AG08396 (cell line): ENCODE results near the gene DAPK2.

ENCODE experiments used
- DNase-seq: peaks from one replicate; pipeline ENCODE4 v3.0.0; 2012; ENCODE audit warnings: low spot score, mixed read lengths

The DAPK2 gene

DNA sequence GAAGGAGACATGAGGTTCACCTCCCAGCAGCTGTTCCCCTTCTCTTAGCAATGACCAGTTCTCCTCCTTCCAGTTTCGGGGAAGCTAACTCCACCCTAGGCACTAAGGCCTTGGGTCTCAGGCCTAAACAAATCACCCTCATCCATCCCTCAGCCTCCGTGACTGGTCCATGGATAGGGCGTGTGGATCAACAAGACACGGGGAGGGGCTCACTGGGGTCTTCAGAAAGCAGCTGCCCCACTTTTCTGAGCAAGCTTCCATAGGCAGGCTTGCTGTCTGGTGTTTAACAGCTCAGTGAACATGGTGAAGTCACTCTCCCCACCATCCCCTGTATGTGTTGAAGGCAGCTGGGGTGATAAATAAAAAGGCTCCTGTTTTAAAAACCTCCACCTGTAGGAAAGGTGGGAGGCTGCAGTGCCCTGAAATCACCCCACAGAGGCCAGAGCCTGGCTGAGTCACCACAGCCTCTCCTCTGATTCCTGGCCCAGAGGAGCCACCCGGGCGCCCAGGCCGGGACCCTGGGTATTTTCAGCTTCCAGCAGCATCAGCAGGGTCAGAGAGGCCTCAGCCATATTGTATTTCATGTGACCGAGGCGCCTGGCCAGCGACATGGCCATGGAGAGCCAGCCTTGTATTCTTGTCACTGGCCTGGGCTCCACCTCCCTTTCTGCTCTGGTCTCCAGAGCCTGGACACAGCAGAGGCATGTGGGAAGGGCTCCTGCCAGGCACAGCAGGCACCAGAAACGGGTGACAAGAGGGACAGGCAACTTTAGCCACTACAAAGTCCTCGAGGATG, 152.2 kb downstream of the DAPK2 start:
- DNase-seq: no peak

DNA sequence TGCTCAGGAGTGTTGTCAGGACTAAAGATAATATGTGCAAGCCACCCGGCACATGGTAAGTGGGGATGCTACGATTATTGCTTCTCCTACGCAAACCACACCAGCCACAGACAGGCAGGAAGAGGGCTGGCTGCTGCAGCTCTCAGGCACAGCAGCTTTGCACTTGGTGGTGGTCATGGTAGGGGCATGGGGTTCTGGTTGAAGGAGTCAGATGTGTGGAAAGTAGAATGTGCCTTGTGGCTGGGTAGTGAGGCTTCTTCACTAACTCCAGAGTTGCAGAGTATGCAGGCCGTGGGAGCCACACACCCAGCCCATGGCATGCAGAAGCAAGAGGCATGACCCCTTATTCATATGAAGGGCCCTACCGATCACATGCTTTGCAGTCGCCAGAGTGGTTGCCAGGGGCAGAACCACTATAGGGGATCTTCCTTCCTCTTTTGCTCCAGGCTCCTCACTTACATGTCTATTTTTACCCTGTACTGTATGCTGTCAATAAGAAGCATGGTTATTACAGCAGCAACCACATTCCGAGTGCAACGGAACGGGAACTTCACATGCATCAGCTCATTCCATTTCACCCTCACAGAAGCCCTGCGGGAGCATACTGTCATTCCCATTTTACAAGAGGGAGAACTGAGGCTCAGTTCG, 153.4 kb downstream of the DAPK2 start:
- no peak for DNase-seq

DNA sequence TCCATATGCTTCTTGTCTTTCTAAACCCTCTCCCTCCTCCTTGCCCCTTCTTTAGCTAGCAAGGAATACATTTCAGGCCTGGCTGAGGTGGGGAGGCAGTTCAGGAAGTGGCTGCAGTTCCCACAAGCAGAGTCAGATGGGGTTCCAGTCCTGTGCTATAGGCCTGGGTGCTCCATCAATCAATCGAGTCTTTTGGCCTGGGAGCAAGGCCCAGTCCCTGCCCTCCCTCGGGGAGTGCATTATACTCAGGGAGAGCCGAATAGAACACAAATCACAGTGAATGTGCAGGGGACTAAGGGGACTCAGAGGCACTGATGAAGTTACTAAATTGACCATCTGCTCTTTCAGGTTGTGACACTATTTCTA, 154.5 kb downstream of the DAPK2 start:
- DNase-seq: no peak

DNA sequence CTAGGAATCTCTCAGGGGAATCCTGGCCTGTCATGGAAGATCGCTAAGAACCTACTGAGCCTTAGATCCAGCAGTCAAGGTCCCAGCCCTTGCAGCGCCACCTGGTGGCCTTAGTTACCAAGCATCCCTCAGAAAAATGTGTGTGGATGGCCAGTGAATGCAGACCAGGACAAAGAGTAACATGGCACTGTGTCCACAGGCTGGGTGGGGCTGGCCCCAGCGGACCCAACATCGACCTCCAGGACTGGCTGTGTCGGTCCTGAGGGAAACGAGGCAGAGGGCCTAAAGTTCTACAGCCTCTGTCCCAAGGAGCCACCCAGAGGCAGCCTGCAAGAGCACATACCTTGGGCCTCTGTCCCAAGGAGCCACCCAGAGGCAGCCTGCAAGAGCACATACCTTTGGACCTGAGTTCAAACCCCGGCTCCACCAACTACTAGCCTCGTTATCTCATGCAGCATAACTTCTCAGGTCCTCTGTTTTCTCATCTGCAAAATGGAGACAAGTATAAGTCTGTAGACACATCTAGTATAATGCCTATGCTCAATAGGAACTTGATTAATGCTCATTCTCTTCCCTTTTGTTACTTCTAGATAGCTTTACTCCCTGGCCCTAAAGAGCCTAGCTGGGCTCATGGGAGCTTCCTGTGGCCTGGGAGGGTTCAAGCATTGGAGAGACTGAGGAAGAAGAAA, 155.1 kb downstream of the DAPK2 start:
- DNase-seq: peak; percentile 73

DNA sequence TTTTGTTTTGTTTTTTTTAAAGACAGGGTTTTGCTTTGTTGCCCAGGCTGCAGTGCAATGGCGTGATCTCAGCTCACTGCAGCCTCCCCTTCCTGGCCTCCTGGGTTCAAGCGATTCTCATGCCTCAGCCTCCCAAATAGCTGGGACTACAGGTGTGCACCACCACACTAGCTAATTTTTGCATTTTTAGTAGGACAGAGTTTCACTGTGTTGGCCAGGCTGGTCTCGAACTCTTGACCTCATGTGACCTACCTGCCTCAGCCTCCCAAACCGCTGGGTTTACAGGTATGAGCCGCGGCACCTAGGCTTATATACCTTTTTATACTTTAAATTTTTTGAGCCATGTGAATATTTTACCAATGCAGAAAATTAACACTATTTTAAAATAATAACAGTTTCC, 155.7 kb downstream of the DAPK2 start:
- DNase-seq: no peak

DNA sequence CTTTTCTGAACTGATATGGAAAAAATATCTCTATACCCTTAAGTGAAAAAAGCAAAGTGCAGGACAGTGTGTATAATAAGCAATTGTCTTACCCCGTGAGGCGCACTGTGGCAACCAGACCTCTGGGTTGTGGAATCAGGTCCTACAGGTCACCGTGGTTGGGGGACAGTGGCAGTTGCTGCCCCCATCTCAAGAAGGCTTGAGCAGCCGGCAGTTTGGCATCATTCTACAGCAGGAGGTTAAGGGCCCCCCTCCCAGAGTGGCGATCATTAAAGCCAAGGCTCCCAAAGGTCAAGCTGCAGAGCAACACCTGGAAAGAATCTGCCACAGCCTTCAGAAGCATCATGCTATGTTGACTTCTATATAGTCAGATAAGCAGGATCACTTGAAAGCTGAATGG, 156.5 kb downstream of the DAPK2 start:
- no peak for DNase-seq

DNA sequence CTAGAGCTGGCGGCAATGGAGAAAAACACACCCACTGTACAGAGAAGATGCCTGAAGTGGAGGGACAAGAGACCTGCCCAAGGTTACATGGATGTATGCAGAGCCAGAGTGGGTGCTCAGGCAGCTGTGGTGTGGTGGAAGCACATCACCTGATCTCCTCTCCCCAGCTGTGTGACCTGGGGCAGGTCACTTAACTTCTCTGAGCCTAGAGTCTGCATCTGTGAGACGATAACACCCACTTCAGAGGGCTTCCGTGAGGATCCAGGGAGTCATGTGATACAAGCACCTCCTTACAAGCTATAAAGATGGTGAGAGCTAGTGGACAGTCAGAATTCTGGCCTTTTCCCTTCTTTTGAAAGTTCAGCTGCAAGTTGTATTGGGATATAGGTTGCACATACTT, 157.5 kb downstream of the DAPK2 start:
- no peak for DNase-seq

DNA sequence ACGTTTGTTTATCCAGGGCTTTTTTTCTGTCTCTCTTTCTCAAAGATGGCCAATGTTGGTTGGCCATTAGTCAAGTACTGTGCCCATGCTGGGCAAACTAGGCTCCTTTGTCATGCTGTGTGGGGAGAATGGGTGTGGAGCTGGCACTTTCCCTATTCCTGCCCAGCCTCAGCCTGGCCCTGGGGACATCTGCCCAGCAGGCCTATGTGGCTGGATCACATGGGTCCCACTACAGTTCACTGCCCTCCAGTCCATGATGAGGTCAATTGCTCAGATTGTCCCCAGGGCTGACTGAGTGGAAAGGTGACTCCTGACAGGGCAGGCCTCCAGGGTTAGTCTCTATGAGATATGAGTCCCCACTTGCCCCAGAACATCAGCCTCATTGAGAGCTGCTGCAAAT, 158.1 kb downstream of the DAPK2 start:
- no peak for DNase-seq

DNA sequence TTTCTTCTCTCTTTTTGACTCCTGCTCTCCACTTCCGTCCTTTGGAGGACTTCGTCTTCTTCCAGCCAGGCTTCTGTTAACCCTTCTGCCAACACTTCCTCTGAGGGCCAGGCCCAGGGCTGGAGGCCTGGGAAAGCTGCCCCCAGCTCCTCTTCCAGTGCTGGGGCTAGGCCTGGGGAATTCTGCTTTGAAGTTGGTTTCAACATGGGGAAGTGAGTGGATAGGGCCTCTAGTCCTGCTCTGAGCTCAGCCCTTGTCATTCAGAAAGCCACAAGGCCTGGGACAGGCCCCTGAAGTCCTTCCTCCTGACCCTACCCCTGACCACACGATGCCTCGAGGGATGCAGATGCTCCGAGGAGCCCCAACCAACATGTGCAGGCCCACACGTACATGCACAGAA, 158.7 kb downstream of the DAPK2 start:
- DNase-seq: no peak

DNA sequence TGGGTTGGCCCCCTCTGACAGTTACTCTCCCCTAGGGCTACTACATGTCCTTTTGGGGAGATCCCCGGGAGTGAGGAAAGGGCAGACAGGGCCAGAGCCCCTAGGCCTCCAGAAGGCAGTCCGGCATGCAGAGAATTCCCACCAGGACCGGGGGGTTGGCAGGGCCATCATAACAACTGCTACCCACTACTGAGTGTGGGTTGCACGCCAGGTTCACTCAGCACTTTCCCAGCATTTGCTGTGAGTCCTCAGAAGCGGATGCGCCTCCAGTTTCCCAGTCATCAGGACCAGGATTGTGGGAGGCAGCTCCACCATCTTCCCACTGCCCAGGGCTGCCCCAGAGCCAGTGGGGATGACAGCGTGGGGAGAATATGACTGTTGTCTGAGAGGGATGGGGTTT, 161.3 kb downstream of the DAPK2 start:
- no peak for DNase-seq

DNA sequence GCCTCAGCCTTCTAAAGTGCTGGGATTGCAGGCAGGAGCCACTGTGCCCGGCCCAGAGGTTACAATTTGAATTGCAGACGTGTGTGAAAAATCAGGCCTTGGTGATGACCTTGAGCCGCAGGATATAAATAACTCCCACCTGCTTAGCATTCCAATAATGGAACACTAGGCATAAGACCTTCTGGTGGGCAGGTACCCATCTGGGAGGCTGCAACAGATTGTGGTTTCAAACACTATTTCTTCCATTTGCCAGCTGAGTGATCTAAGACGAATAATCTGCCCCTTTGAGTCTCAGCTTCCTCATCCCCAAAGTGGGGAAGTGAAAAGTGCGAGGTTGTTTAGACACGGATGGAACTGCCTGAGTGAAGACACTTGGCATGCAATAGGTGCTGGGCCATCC, 164.9 kb downstream of the DAPK2 start:
- no peak for DNase-seq

DNA sequence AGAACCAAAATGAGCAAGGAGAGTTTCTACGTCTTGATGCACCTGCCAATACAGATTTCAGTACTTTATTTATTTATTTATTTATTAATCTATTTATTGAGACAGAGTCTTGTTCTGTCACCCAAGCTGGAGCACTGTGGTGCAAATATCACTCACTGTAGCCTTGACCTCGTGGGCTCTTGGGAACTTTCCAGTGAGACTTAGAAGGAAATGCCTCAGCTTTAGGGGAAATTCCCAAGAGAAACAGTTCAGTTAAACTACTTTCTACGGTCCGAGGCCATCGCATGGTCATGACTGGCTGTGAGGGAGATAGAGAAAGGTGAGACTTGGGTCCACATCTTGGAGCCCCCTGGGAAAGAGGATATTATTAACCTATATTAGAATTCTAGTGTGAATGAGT, 165.5 kb downstream of the DAPK2 start:
- no peak for DNase-seq

DNA sequence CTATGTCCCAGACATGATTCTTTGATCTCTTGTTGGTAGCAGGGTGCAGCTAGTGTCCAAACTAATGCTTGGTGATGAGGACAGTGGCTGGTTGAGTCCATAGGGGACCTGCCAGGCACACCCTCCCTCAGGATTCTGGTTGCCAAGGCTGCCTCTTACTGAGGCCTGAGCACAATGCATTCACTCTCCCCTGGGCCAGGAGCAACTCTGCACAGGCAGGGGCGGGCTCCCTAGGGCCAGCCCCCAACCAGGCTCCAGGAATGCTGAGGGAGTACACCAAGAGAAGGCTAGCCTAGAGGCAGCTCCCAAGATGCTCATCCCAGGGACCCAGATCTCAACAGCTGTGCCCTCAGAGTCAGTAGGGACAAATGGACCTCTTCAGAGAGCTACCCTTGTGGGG, 166.3 kb downstream of the DAPK2 start:
- DNase-seq: no peak

DNA sequence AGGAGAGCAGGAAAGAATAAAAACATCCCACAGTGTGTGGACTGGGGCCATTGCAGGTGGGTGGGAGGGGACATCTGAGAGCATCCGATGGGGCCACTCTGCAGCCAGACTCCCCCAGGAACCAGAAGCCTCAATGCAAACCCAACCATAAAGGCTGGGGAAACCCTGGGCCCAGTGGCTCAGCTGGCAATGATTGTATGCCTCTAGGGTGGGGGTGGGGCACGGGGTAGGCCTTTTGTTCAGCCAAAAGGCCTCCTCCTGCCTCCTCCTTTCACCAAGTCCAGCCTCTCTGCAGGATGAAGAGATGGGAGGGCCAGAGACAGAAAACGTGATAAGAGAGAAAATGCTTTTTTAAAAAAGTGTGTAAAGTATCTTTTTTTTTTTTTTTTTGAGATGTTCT, 167.1 kb downstream of the DAPK2 start:
- DNase-seq: no peak

DNA sequence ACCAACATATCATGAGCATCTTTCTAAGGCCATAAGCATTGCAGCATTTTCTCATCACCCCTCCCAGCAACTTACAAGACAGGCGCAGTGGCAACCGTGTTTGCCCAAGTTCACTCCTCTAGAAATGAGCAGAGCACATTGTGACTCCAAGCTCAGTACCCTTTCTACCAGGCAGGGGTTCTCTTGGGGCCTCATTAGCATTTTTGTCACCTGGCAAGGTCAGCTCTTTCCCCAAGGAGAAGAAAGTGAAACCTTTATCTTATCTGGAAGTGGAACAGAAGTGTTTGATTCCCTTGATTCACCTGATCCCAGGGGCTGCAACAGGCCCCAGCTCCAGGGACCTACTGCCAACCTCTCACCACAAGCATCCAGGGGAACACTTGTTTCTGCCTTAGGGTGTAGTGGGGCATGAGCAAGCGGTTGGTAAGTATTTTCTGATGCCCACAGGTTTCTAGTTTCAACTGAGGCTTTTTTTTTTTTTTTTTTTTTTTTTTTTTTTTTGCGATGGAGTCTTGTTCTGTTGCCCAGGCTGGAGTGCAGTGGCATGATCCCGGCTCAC, 168.5 kb downstream of the DAPK2 start:
- DNase-seq: no peak

DNA sequence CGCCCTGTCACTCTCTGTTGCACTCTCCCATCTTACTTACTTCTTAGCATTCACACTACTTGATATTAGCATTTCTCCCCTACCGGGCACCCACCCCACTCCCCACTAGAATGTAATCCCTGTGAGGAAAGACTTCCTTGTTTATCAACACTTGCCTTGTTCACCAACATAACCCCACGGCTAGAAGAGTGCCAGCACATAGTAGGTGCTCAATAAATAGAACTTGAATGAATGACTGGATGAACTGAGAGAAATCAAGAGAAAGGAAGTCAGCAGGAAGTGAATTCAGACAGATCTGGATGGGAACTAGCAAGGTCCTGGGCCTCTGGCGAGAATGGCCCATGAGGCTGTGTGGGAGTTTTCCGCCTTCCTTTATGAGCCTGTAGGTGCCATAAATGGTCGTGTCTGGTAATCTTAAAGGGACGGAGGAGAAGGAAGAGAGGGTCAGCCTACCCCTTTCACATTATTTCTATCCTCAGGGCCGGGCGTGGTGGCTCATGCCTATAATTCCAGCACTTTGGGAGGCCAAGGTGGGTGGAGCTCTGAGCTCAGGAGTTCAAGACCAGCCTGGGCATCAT, 170.1 kb downstream of the DAPK2 start:
- no peak for DNase-seq

DNA sequence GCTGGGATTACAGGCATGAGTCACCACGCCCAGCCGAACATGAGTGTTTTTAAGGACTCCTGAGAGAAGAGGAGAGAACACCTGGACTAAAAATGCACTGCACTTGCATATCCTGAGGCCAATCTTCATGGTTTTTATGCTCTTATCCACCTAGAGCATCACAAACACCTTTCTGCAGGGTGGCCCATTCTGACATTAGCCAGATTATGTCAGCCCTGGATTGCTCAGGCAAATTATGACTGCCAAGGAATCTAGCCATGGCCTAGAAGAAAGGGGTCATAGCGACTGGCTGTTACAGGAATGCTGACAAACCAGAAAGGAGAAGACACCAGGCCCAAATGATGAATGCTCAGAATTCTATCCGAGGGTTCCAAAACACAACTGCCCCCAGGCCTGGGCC, 171.7 kb downstream of the DAPK2 start:
- DNase-seq: no peak

DNA sequence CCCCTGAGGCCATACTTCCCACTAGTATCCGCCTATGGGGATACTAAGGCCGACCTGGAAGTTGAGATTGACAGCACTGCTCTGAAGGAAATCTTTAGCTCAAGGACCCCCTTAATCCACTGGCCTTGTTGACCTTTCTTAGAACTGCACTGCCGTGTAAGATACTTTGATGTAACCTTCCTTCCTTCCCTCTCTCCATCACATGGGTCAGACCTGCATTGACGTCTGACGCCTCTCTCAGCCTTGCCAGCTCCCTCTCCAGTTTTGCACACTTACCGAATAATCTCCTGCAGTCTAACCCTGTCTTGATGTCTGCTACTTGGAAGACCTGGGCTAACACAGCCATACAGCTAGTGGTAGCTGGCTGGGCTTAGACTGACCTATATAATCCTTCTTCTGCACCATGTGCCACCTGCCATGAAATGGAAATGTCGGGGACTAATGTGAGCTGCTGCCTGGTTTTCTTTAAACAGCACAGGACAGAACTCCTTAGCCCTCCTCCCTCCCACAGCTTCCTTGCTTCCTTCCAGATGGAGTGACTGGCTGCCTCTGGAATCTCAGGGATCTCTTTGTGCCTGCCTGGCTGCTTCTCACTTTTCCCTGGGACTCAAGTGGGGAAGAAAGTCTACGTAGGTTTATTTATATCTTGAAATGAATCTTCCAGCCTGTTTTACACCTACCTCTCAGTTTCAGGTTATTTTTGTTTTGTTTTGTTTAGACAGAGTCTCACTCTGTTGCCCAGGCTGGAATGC, 173.3 kb downstream of the DAPK2 start:
- no peak for DNase-seq

DNA sequence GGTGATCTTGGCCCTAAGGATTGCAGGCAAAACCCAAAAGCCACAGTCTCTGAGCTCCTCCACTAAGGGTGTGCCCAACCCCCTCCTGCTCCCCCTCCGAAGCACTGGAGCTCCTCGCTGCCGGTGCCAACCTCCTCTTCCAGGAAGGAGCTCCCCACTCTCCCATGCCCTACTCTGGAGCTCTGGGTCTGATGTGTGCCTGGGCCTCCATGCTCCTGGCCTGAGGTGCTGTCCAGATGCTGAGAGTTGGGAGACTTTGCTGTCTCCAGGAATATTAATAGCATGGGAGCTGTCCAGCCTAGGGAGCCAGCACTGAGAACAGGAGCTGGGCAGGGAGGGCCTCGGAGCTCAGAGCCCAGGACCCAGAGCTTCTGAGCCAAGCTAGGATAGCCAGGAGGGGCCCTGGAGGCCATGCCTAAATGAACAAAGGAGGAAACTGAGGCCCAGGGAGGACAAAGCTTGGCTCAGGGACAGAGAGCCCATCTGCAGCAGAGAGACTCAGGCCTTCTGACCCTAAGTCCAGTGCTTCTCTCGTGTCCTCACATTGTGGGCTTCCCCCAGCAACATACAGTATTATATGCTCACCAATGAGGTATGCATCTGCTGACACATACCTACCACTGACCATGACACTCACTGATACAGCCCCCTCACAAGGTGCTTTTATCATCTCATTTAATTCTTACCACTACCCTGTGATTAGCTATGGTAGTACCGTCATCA, 175.6 kb downstream of the DAPK2 start:
- peak; percentile 87 for DNase-seq

DNA sequence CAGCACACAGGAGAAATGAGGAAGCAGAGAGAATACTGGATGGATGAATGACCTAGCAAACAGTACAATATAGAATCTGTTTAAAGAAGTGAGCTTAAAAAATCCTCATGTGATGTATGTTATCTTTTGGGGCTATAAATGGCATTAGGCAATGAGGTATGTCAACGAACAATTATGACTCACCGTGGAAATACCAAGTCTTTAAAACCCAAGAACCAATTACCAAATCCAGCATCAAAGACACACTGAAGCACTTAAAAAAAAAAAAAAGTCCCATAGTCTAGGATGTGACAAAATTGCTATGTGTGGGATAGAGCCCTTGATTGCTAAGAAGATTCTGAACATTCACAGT, 176.3 kb downstream of the DAPK2 start:
- no peak for DNase-seq

DNA sequence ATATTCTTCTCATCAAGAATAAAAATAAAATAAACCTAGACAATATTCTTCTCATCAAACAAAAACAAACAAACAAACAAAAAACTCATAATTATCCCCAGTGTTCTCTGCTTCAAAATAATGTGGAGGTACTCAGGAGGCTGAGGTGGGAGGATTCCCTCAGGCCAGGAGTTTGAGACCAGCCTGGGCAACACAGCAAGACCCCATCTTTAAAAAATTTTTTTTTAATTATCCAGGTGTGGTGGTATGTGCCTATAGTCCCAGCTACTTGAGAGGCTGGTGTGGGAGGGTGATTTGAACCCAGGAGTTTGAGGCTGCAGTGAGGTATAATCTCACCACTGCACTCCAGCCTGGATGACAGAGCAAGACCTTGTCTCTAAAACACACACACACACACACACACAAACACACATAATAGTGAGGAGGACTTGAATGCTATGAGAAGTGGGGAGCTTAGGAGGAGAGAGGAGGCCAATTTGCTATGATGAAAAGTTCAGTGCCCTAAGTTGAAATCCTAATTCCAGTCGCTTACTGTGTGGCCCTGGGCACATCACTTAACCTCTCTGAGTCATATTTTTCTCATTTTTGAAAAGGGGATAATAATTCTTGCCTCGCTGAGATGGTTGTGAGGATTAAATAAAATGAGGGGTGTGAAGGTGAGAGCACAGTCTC, 176.8 kb downstream of the DAPK2 start:
- DNase-seq: no peak
